NCI-H526 treated with DMSO at 0.1 percent for 48 hours (cell line): ENCODE measurements around the gene SHC4.
A peak's percentile ranks its signal among the peaks of the same experiment; 100 is the strongest.
"Not testable (repeated sequence)": the region's sequence is repeated elsewhere in the genome, so short reads cannot be mapped to it uniquely, and the experiment has no call there.

Experiments used
- DNase-seq: peaks from one replicate; lab custom pipeline; 2025; lab: John Stamatoyannopoulos, UW

The SHC4 gene

GRCh38 chr15:48796930-48797329 is 166.8 kb downstream of the SHC4 start:
- no peak for DNase-seq

DNA sequence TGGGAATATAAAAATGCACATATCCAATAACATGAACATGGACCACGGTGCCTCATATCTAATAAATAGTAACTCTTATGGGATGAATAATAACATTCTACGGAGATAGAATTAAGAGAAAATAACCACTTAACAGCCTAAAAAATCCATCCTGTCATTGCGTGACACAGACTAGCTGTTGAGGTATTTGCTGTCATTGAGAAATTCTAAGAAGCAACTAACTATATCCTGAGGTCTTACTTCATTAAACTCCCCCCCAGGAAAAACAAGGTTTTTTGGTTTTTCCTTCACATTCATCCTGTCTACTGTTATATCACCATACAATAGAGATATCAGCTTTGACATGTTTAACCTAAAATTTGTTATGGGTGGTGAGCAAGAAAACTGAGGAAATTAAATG is 167.2 kb downstream of the SHC4 start:
- DNase-seq = no peak

DNA sequence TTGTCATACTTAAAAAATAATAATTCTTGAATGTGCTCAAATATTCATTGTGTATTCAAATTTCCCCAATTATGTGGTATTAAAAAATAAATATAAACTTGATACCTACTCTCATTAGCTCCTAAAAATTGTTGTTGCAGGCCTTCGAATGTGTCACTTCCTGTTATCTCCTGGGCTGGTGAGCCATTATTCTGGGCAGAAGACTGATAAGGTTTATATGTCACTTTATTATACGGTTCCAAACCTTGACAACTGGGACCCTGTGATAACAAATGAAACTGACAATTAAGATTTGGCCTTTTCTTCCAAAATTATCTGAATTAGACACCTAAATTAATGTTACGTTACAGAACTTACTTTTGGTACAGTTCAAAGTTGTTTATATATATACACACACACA is 167.8 kb downstream of the SHC4 start:
- no peak for DNase-seq

- DNase-seq = no peak
These were observed 169.0 kb downstream of the SHC4 start for GRCh38 chr15:48794697-48795134.

DNA sequence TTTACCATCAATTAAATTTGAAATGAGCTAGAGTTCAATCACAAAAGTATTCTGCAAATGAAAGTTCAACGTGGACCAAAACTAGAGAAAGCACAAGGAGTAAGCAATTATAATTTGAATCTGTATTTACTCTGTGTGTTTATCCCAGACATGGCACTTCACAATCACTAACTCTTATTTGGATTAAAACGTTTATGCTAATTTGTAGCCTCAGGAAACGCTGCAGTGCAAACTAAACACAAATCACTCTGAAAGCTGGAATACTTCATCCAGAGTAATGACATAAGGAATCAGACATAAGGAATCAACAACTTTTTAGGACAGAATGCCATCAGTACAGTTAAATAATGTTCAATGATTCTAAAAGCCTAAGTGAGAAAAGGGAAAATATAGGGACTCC is 171.3 kb downstream of the SHC4 start:
- peak; percentile 33 for DNase-seq

- not testable (repeated sequence) for DNase-seq
These were observed 173.1 kb downstream of the SHC4 start for GRCh38 chr15:48790466-48791115.

- no peak for DNase-seq
These were observed 178.0 kb downstream of the SHC4 start for GRCh38 chr15:48785712-48786111.

DNA sequence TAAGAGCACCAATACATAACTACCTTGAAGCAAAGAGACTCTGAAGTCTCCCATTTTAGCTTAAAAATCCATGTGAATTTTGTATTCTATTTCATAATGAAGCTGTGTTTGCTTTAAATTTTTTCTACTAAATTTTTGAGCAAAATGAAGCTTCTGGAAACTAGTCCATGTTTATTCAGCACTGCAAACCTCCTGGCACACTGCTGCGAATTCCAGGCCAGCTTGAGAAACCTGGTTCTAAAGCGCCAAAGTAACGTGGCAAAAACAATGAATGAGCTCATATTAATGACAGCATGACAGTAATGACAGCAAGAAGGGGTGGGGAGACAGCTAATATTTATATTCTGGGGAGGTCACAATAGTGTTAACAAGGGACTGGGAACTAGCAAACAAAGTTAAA is 178.5 kb downstream of the SHC4 start:
- DNase-seq = no peak

- no peak for DNase-seq
These were observed 179.0 kb downstream of the SHC4 start for GRCh38 chr15:48784756-48785155.

DNA sequence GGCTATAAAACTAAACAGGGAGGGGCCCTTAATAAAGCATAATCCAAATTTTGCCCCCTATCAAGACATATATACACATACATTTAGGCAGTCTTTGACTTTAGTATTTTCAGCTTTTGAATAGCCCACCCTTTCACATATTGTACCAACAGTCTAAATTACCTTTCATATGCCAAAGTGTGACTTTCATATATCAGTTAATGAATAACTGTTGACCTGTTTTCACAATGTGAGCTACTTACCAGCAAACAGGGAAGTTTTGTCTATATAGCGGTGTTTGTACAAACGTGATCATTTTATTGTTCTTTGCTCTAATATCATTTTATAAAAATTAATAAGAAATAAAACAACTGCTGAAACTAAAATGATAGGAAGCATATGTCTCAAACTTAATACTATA is 180.8 kb downstream of the SHC4 start:
- no peak for DNase-seq

DNA sequence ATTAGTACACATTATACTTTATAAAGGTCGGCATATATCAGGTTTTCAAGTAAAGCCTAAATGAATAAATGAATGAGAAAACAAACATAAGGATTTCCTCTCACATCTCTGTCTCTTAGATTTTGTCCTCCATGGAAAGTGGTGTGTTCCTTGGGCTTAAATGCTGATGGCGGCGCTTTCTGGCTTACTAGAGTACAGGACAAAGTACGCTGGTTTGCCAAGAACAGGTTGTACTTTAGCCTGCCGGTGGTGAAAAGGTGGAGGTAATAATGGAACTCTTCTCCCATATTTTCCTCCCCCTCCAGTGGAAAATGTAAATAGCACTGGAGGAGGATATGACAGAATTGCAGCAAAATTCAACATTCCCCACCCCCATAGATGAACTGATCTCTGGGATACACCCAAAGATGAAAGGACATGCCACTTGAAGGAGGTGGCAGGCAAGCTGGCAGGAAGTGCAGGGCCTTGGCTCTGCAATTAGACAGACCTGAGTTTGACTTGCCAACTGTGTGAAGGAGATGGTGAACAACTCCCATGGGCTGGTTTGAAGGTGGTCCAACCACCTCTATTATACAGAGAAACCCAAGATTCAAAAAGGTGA is 182.1 kb downstream of the SHC4 start:
- DNase-seq = no peak

GRCh38 chr15:48781017-48781416 is 182.7 kb downstream of the SHC4 start:
- DNase-seq = no peak

GRCh38 chr15:48778331-48778730 is 185.4 kb downstream of the SHC4 start:
- DNase-seq = no peak

DNA sequence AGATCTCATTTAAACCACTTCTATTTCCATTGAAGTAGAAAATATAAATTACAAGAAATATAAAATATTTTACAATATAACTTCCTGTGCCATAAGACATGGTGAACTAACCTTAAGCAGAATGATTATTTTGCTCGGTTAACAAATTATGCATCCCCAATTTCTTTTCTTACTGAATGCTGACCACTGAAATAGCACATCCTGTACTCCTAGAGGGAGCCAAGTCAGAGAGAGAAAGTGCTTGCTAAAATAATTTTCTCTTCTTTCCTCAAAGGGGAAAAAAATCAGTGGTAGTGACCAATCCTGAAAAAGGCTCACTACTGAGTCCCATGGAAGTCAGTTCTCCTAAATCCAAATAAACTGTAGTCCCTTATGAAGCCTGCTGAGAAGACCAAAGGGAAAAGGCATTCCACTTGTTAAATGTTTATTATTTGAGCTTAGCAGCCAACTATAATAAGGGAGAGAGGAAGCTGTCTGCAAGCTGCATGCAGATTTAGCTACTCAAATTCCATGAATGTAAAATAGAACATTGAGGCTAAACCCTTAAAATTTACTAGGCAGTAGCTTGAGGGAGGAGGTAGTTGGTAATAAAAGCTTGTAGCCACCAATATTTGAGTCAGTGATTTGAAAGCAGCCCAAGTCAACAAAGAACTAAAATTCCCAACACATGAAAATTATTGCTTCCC is 185.9 kb downstream of the SHC4 start:
- DNase-seq = no peak

DNA sequence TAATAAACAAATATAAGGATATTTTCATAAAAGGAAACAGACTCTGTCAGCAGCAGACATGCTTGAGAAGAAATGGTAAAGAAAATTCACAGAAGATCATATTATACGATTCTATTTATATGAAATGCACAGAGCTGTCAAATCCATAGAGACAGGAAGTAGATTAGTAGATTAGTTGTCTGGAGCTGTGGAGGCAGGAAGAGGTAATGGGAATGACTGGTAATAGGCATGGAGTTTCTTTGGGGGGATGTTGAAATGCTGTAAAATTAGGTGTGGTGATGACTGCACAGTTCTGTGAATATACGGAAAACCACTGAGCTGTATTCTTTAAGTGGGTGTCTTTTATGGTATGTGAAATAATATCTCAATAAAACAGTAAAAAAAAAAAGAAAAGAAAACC is 188.2 kb downstream of the SHC4 start:
- DNase-seq = no peak

- no peak for DNase-seq
These were observed 189.2 kb downstream of the SHC4 start for GRCh38 chr15:48774484-48774883.
